HepG2 (cell line): ENCODE measurements around the gene SKI. TPM values are rescaled to one million over a fixed set of nuclear protein-coding genes. Genes with fewer than 3 reads are reported as not detected.

Experiments
- ARNT2 ChIP-seq: sonication (generic); formaldehyde crosslinking; IDR thresholded peaks from 2 replicates; pipeline ENCODE4 v1.8.0; 2022; ENCODE audit warnings: mild to moderate bottlenecking, low read depth, missing genetic modification reagents, moderate library complexity
- HNF1A ChIP-seq, 2 experiments: sonication (generic) in 1 of 2; formaldehyde crosslinking in 1 of 2; IDR thresholded peaks; 2 replicates each; pipeline versions ENCODE4 v1.4.0 to v1.6.1; 2016 to 2020; ENCODE audit warnings: borderline replicate concordance in 1 of 2, low read depth in 1 of 2, mild to moderate bottlenecking in 1 of 2, missing genetic modification reagents in 1 of 2
- JUNB ChIP-seq: sonication (generic); formaldehyde crosslinking; IDR thresholded peaks from 2 replicates; pipeline ENCODE4 v1.8.0; 2022; ENCODE audit warnings: missing genetic modification reagents, mild to moderate bottlenecking, borderline replicate concordance
- PHF21A ChIP-seq: sonication (generic); formaldehyde crosslinking; IDR thresholded peaks from 2 replicates; pipeline ENCODE4 v1.5.0; 2020; ENCODE audit warnings: mild to moderate bottlenecking, missing genetic modification reagents
- REPIN1 ChIP-seq: sonication (generic); formaldehyde crosslinking; IDR thresholded peaks from 2 replicates; pipeline ENCODE4 v1.8.0; 2022; ENCODE audit warnings: missing genetic modification reagents, low read depth, mild to moderate bottlenecking, borderline replicate concordance
- SKIL ChIP-seq: sonication (generic); formaldehyde crosslinking; IDR thresholded peaks from 2 replicates; pipeline ENCODE4 v1.8.0; 2022; ENCODE audit warnings: missing genetic modification reagents, mild to moderate bottlenecking, moderate library complexity, borderline replicate concordance
- STAG1 ChIP-seq: sonication (generic); formaldehyde crosslinking; IDR thresholded peaks from 2 replicates; pipeline ENCODE4 v1.4.0; 2020; ENCODE audit warnings: missing genetic modification reagents
- TGIF2 ChIP-seq: IDR thresholded peaks from 2 replicates; pipeline ENCODE4 v1.6.1; 2016; ENCODE audit warnings: control low read depth, missing compliant biosample characterization
- ZNF574 ChIP-seq: sonication (generic); formaldehyde crosslinking; IDR thresholded peaks from 2 replicates; pipeline ENCODE4 v1.4.0; 2020; ENCODE audit warnings: missing genetic modification reagents
- ZNF580 ChIP-seq: IDR thresholded peaks from 2 replicates; pipeline ENCODE4 v1.6.1; 2016; ENCODE audit warnings: low read depth, borderline replicate concordance
- ZSCAN30 ChIP-seq: sonication (generic); formaldehyde crosslinking; IDR thresholded peaks from 2 replicates; pipeline ENCODE4 v1.5.0; 2020; ENCODE audit warnings: mild to moderate bottlenecking, missing genetic modification reagents
- polyA plus RNA-seq, 8 experiments: library from polyadenylated mRNA; depleted of rRNA in 3 of 8; stranded (reverse) in 7 of 8; unstranded in 1 of 8; fragments of >200 nt; fragmentation: Illumina TruSeq in 4 of 8; extraction: Trizol in 4 of 8; gene quantifications; 2 replicates each; pipeline versions ENCODE4 v1.2.1 to v1.2.3, GENCODE V29; 2011 to 2016; ENCODE audit warnings: low read depth in 4 of 8, missing spikeins in 1 of 8, mixed read lengths in 1 of 8; ENCODE audit not compliant: insufficient read depth in 1 of 8
- total RNA-seq, 5 experiments: library from RNA; depleted of rRNA; stranded (reverse); fragments of >200 nt; fragmentation: Illumina TruSeq; extraction: Trizol; gene quantifications; 2 replicates each; pipeline ENCODE4 v1.2.3, GENCODE V29; 2016; ENCODE audit warnings: low read depth in 1 of 5

SKI gene
- total and polyA plus RNA-seq, 2 of the 13 experiments (the other 11 are each of a cell fraction or from before 2014, with no cell fraction given) = 4.7 to 6.9 TPM

- TF ChIP-seq ZNF574 (CRISPR knock-in tag) = no peak
- 0 out of 2 replicates have a peak, but pooled peaks have one; percentile 0 for TF ChIP-seq STAG1 (CRISPR knock-in tag)
- peak; percentile 53; the same call in 1 of the 2 replicates for TF ChIP-seq PHF21A (CRISPR knock-in tag)
- 0 out of 2 replicates have a peak, but pooled peaks have one; percentile 37 for TF ChIP-seq JUNB (CRISPR knock-in tag)
- TF ChIP-seq SKIL = no peak
- 0 out of 2 replicates have a peak, but pooled peaks have one; percentile 1 for TF ChIP-seq ZNF580 (CRISPR knock-in tag)
- TF ChIP-seq HNF1A (IDR thresholded peaks at IDR 0.05; ENCODE audit: low read depth) = no peak
- no peak; the same call in 1 of the 2 replicates for TF ChIP-seq HNF1A (CRISPR knock-in tag; IDR thresholded peaks at IDR 0.05; ENCODE audit: borderline replicate concordance)
- no peak for TF ChIP-seq REPIN1 (CRISPR knock-in tag)
- TF ChIP-seq TGIF2 (CRISPR knock-in tag) = 0 out of 2 replicates have a peak, but pooled peaks have one; percentile 11
- TF ChIP-seq ZSCAN30 (CRISPR knock-in tag) = no peak
- TF ChIP-seq ARNT2 (CRISPR knock-in tag) = 0 out of 2 replicates have a peak, but pooled peaks have one; percentile 11
These were observed 4.9 kb downstream of the SKI start (continued) for GRCh38 chr1:2232916-2233438.
